Neural cell (in vitro differentiated cells): ENCODE results near the gene DYRK4. TPM values are rescaled to one million over a fixed set of nuclear protein-coding genes. Genes with fewer than 3 reads are reported as not detected.

Experiments used
- H2AFZ ChIP-seq: fragments of 200-600, 300-800 bp; sonication (generic), shearing (Covaris generic); 2 replicates; pipeline ENCODE4 v1.6.0; 2014; ENCODE audit warnings: low read depth, mild to moderate bottlenecking, antibody characterized with exemption, low read length, moderate library complexity
- H3F3A ChIP-seq: fragments of 200-600 bp; shearing (Covaris generic); 2 replicates; pipeline ENCODE4 v1.6.1; 2016; ENCODE audit warnings: mild to moderate bottlenecking, moderate library complexity, mixed read lengths, antibody characterized with exemption, low read length; ENCODE audit not compliant: insufficient read depth, poor library complexity, severe bottlenecking
- H3K27ac ChIP-seq: fragments of 200-600, 300-800 bp; sonication (generic), shearing (Covaris generic); 2 replicates; pipeline ENCODE4 v1.5.1; 2014; ENCODE audit warnings: mild to moderate bottlenecking, low read length, moderate library complexity
- H3K27me3 ChIP-seq: fragments of 300-800, 200-600 bp; sonication (generic), shearing (Covaris generic); 2 replicates; pipeline ENCODE4 v1.6.0; 2014; ENCODE audit warnings: mild to moderate bottlenecking, low read depth, low read length, moderate library complexity; ENCODE audit not compliant: insufficient read depth
- H3K36me3 ChIP-seq: fragments of 300-800, 200-600 bp; sonication (generic), shearing (Covaris generic); 2 replicates; pipeline ENCODE4 v1.5.1; 2014; ENCODE audit warnings: mild to moderate bottlenecking, antibody characterized with exemption, low read length, moderate library complexity; ENCODE audit not compliant: insufficient read depth
- H3K4me2 ChIP-seq: fragments of 300-800, 200-600 bp; sonication (generic), shearing (Covaris generic); 2 replicates; pipeline ENCODE4 v1.6.0; 2014; ENCODE audit warnings: mild to moderate bottlenecking, low read length
- H3K4me3 ChIP-seq: fragments of 300-800, 200-600 bp; sonication (generic), shearing (Covaris generic); 2 replicates; pipeline ENCODE4 v1.5.1; 2014; ENCODE audit warnings: mild to moderate bottlenecking, low read length, moderate library complexity
- H3K79me2 ChIP-seq: fragments of 200-600 bp; shearing (Covaris generic); replicated peaks from 2 replicates; pipeline ENCODE4 v1.6.0; 2014; ENCODE audit warnings: mild to moderate bottlenecking, low read length, moderate library complexity; ENCODE audit not compliant: insufficient read depth
- H3K9ac ChIP-seq: fragments of 300-800, 200-600 bp; sonication (generic), shearing (Covaris generic); 2 replicates; pipeline ENCODE4 v1.6.1; 2016; ENCODE audit warnings: mild to moderate bottlenecking, low read length, mixed read lengths
- H3K9me2 ChIP-seq: fragments of 200-600 bp; shearing (Covaris generic); 2 replicates; pipeline ENCODE4 v1.6.1; 2016; ENCODE audit warnings: mild to moderate bottlenecking, low read length, mixed read lengths; ENCODE audit not compliant: insufficient read depth
- H3K9me3 ChIP-seq: fragments of 200-600, 300-800 bp; sonication (generic), shearing (Covaris generic); 2 replicates; pipeline ENCODE4 v1.6.1; 2016; ENCODE audit warnings: mild to moderate bottlenecking, mixed run types, low read length, moderate library complexity, mixed read lengths
- H4K20me1 ChIP-seq: fragments of 200-600 bp; shearing (Covaris generic); 2 replicates; pipeline ENCODE4 v1.6.1; 2016; ENCODE audit warnings: mild to moderate bottlenecking, mixed run types; ENCODE audit not compliant: insufficient read depth
- CTCF ChIP-seq: fragments of 450-650 bp; IDR thresholded peaks from 2 replicates; pipeline ENCODE4 v1.5.1; 2014; ENCODE audit warnings: antibody characterized with exemption, mild to moderate bottlenecking, moderate library complexity; ENCODE audit not compliant: poor library complexity, severe bottlenecking
- EP300 ChIP-seq: fragments of 450-650 bp; conservative IDR thresholded peaks from 2 replicates; pipeline ENCODE4 v1.6.1; 2014; ENCODE audit warnings: antibody characterized with exemption, mild to moderate bottlenecking, moderate library complexity; ENCODE audit not compliant: poor library complexity, severe bottlenecking
- EZH2 ChIP-seq: fragments of 200-600, 300-800 bp; shearing (Covaris generic), sonication (generic); IDR thresholded peaks from 2 replicates; pipeline ENCODE4 v1.6.1; 2014; ENCODE audit warnings: antibody characterized with exemption, low read length, borderline replicate concordance, mild to moderate bottlenecking; ENCODE audit not compliant: insufficient read depth, poor library complexity, severe bottlenecking
- MXI1 ChIP-seq: fragments of 450-650 bp; conservative IDR thresholded peaks from 2 replicates; pipeline ENCODE4 v1.6.1; 2014; ENCODE audit warnings: antibody characterized with exemption, mild to moderate bottlenecking; ENCODE audit not compliant: poor library complexity, severe bottlenecking
- POLR2AphosphoS5 ChIP-seq: IDR thresholded peaks from 2 replicates; pipeline ENCODE4 v1.6.1; 2012
- RAD21 ChIP-seq: fragments of 450-650 bp; conservative IDR thresholded peaks from 2 replicates; pipeline ENCODE4 v1.6.1; 2014; ENCODE audit warnings: antibody characterized with exemption, mild to moderate bottlenecking, moderate library complexity
- SMC3 ChIP-seq: fragments of 450-650 bp; conservative IDR thresholded peaks from 2 replicates; pipeline ENCODE4 v1.6.1; 2014; ENCODE audit warnings: antibody characterized with exemption, mild to moderate bottlenecking, moderate library complexity; ENCODE audit not compliant: poor library complexity
- TAF1 ChIP-seq: IDR thresholded peaks from 2 replicates; pipeline ENCODE4 v1.6.1; 2012; ENCODE audit warnings: low read depth
- polyA plus RNA-seq: library from polyadenylated mRNA; depleted of rRNA; stranded (reverse); fragments of >200 nt; gene quantifications from 2 replicates; pipeline ENCODE4 v1.2.3, GENCODE V29; 2014
- TF ChIP-seq, protein P1 (sequence below): IDR thresholded peaks from 2 replicates; pipeline ENCODE4 v1.6.1; 2012; ENCODE audit warnings: borderline replicate concordance

Gene DYRK4
- polyA plus RNA-seq, 1 donor from 2014 or later = 13.2 TPM

DNA sequence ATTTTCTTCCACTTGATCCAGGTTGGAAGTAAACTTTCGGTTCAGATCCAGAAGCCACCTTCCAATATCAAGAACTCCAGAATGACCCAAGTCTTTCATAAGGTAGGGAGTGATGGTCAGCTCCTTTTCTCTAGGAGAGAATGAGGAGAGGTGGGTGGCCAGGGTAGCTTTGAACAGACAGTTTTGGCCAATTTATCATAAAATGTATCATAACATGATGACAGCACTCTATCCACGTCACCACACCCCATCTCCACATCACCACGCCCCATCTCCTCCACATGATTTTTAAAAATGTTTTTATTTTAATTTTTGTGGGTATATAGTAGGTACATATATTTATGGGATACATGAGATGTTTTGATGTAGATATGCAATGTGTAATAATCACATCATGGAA lies 26.9 kb downstream of the DYRK4 start:
- H3K36me3 ChIP-seq = no peaks in the 10 kb centered on the region
- H3K27me3 ChIP-seq = no peaks in the 10 kb centered on the region
- H3K9me2 ChIP-seq = no peaks in the 10 kb centered on the region
- H3K4me3 ChIP-seq = no peak overlapping the region
- no peaks in the 10 kb centered on the region for H3K9me3 ChIP-seq
- no peak overlapping the region for H3K9ac ChIP-seq
- H2AFZ ChIP-seq = no peak overlapping the region
- no peak overlapping the region for H3K4me2 ChIP-seq
- no peak overlapping the region for H3K27ac ChIP-seq
- no peaks in the 10 kb centered on the region for H3K79me2 ChIP-seq
- H4K20me1 ChIP-seq = no peaks in the 10 kb centered on the region
- TF ChIP-seq EZH2 = no peak
- TF ChIP-seq CTCF = no peak
- TF ChIP-seq, protein P1, sequence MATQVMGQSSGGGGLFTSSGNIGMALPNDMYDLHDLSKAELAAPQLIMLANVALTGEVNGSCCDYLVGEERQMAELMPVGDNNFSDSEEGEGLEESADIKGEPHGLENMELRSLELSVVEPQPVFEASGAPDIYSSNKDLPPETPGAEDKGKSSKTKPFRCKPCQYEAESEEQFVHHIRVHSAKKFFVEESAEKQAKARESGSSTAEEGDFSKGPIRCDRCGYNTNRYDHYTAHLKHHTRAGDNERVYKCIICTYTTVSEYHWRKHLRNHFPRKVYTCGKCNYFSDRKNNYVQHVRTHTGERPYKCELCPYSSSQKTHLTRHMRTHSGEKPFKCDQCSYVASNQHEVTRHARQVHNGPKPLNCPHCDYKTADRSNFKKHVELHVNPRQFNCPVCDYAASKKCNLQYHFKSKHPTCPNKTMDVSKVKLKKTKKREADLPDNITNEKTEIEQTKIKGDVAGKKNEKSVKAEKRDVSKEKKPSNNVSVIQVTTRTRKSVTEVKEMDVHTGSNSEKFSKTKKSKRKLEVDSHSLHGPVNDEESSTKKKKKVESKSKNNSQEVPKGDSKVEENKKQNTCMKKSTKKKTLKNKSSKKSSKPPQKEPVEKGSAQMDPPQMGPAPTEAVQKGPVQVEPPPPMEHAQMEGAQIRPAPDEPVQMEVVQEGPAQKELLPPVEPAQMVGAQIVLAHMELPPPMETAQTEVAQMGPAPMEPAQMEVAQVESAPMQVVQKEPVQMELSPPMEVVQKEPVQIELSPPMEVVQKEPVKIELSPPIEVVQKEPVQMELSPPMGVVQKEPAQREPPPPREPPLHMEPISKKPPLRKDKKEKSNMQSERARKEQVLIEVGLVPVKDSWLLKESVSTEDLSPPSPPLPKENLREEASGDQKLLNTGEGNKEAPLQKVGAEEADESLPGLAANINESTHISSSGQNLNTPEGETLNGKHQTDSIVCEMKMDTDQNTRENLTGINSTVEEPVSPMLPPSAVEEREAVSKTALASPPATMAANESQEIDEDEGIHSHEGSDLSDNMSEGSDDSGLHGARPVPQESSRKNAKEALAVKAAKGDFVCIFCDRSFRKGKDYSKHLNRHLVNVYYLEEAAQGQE = no peak
- no peak for TF ChIP-seq RAD21
- TF ChIP-seq POLR2AphosphoS5 = no peak
- no peak for TF ChIP-seq TAF1
- TF ChIP-seq SMC3 = no peak
- no peak for TF ChIP-seq EP300
- TF ChIP-seq MXI1 = no peak
- no peaks in the 10 kb centered on the region for H3F3A ChIP-seq

DNA sequence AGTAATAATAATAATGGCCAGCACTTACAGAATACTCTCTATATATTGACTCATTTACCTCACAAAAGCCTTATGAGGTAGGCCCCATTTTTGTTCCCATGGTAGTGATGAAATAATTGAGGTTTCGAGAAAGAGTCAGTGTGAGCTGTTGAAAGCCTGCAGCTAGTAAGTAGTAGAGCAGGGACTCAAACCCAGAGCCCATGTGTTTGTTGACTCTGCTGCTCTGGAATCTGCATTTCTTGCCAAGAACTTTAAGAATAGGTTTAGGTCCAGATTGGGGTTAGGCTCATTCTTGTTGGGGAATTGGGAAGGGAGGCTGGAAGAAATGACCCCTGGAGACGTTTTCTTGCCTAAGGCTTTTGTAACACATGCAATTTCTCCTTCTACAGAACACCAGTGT lies 27.9 kb downstream of the DYRK4 start:
- no peak overlapping the region for H3K4me3 ChIP-seq
- no peaks in the 10 kb centered on the region for H4K20me1 ChIP-seq
- H3K27me3 ChIP-seq = no peaks in the 10 kb centered on the region
- H3K27ac ChIP-seq = no peak overlapping the region
- H3K4me2 ChIP-seq = no peak overlapping the region
- no peaks in the 10 kb centered on the region for H3K9me3 ChIP-seq
- H3K79me2 ChIP-seq = no peaks in the 10 kb centered on the region
- H3F3A ChIP-seq = no peaks in the 10 kb centered on the region
- H3K9me2 ChIP-seq = no peaks in the 10 kb centered on the region
- TF ChIP-seq MXI1 = no peak
- H3K9ac ChIP-seq = no peak overlapping the region
- no peaks in the 10 kb centered on the region for H3K36me3 ChIP-seq
- H2AFZ ChIP-seq = no peak overlapping the region

GRCh38 chr12:4591180-4591687 lies 29.2 kb downstream of the DYRK4 start:
- H3K4me3 ChIP-seq = no peak overlapping the region
- TF ChIP-seq POLR2AphosphoS5 = no peak
- no peak for TF ChIP-seq EZH2
- TF ChIP-seq CTCF = no peak
- TF ChIP-seq SMC3 = no peak
- no peak for TF ChIP-seq RAD21
- TF ChIP-seq, protein P1 = no peak
- no peak for TF ChIP-seq TAF1
- TF ChIP-seq EP300 = no peak
- TF ChIP-seq MXI1 = no peak
- H3K9ac ChIP-seq = no peak overlapping the region
- H3F3A ChIP-seq = no peaks in the 10 kb centered on the region
- no peak overlapping the region for H3K4me2 ChIP-seq
- H3K27ac ChIP-seq = no peak overlapping the region
- no peaks in the 10 kb centered on the region for H3K36me3 ChIP-seq
- no peaks in the 10 kb centered on the region for H3K27me3 ChIP-seq
- no peaks in the 10 kb centered on the region for H4K20me1 ChIP-seq
- no peak overlapping the region for H2AFZ ChIP-seq
- H3K9me3 ChIP-seq = no peaks in the 10 kb centered on the region
- H3K79me2 ChIP-seq = no peaks in the 10 kb centered on the region
- no peaks in the 10 kb centered on the region for H3K9me2 ChIP-seq
